ENCODE measurements around the gene SP5. TPM values are rescaled to one million over a fixed set of nuclear protein-coding genes. Genes with fewer than 3 reads are reported as not detected.
"Not testable (repeated sequence)": the region's sequence is repeated elsewhere in the genome, so short reads cannot be mapped to it uniquely, and the experiment has no call there.

The SP5 gene
- total RNA-seq, 1 donor from 2014 or later: not detected

DNA sequence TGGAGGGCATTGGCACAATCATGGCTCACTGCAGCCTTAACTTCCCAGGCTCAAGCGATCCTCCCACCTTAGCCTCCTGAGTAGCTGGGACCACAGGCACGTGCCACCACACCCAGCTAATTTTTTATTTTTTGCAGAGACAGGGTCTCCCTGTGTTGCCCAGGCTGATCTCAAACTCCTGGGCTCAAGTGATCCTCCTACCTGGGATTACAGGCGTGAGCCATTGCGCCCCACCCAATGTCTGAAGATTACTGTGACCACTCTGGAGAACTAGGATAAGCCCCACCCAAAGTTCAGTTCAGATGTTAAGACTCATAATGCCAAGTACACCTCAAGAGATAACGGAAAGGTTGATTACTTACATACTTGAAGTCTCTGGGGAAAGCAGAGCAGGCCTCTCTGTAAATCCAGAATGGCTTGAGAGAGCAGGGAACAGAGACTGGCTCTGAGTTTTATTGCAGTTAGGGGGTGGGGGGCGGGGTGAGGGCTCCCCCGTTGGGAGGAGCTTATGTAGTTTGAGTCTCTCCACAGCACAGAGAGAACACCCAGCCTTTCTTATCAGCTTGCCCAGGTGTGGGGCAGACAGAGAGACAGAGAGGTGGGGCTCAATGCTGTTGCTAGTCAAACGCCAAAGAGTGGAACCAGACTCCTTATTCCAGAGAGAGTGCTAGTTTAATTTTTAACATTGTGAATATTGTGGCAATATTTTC is 28.5 kb downstream of the SP5 start:
- DNase-seq (ENCODE audit: low read depth) (no peak), FAIRE-seq (no peak)
- TF ChIP-seq, protein P1, sequence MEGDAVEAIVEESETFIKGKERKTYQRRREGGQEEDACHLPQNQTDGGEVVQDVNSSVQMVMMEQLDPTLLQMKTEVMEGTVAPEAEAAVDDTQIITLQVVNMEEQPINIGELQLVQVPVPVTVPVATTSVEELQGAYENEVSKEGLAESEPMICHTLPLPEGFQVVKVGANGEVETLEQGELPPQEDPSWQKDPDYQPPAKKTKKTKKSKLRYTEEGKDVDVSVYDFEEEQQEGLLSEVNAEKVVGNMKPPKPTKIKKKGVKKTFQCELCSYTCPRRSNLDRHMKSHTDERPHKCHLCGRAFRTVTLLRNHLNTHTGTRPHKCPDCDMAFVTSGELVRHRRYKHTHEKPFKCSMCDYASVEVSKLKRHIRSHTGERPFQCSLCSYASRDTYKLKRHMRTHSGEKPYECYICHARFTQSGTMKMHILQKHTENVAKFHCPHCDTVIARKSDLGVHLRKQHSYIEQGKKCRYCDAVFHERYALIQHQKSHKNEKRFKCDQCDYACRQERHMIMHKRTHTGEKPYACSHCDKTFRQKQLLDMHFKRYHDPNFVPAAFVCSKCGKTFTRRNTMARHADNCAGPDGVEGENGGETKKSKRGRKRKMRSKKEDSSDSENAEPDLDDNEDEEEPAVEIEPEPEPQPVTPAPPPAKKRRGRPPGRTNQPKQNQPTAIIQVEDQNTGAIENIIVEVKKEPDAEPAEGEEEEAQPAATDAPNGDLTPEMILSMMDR (IDR thresholded peaks at IDR 0.05; ENCODE audit: insufficient read depth, low read length, severe bottlenecking): no peak

DNA sequence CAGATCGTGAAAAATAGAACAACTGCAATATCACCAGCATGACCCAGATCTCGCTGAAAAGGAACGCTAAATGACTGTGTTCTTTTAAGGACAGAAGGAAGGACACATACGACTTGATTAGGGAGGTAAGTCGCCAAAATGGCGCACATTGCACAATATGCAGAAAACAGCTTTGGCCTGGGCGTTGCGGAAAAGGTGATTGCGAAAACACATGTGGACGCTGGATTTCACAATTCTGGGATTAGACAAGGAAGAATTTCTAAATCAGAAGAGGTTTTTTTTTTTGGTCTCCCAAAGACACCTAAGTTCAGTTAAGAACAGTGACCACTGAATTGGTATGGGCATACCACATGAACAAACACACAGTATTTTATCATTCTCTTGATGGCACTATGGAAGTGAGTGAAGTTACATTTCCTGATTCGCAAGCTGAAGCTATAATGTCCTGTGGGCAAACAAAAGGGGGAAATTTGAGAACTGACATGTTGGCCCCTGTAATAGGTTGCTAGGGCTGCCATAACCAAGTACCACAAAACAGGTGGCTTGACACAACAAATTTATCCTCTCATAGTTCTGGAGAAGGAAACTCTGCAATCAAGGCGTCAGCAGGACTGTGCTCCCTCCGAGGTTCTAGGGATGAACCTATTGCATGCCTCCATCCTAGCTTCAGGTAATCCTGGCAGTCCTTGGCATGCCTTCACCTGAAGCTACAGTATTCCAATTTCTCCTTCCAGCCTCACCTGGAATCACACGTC is 29.3 kb downstream of the SP5 start:
- Histone ChIP-seq H3K4me3 (ENCODE audit: low read depth, low read length) (no peak overlapping the region), H3K27me3 (ENCODE audit: control insufficient read depth, insufficient read depth, low read length) (no peaks in the 10 kb centered on the region), H3K36me3 (ENCODE audit: control insufficient read depth, insufficient read depth, low read length) (no peaks in the 10 kb centered on the region)
- FAIRE-seq (no peak), DNase-seq (ENCODE audit: low read depth) (peak; percentile 34)
- TF ChIP-seq, protein P1 (IDR thresholded peaks at IDR 0.05; ENCODE audit: insufficient read depth, low read length, severe bottlenecking): no peak

More for the DNA sequence above, 28.5 kb downstream of the SP5 start:
- Histone ChIP-seq H3K27me3 (ENCODE audit: control insufficient read depth, insufficient read depth, low read length) (no peaks in the 10 kb centered on the region), H3K4me3 (ENCODE audit: low read depth, low read length) (no peak overlapping the region), H3K36me3 (ENCODE audit: control insufficient read depth, insufficient read depth, low read length) (no peaks in the 10 kb centered on the region)

DNA sequence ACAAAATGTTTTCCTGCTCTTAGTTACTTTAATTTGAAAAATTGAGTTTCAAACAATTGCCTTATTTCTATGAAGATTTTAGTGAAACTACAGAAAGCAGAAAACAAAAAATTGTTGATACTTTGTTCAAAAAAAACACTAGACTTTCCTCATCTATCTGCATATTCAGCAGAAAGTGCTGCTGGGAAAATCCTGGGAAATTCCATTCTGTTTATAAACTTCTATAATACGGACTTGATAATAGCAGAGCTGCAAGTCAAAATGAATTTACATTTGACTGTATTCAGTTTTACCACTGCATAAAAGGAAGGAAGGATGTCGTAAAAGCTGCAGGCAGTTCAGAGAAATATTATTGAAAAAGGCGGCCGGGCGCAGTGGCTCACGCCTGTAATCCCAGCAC is 30.2 kb downstream of the SP5 start:
- FAIRE-seq (no peak), DNase-seq (ENCODE audit: low read depth) (no peak)
- Histone ChIP-seq H3K27me3 (ENCODE audit: control insufficient read depth, insufficient read depth, low read length) (no peaks in the 10 kb centered on the region), H3K4me3 (ENCODE audit: low read depth, low read length) (no peak overlapping the region), H3K36me3 (ENCODE audit: control insufficient read depth, insufficient read depth, low read length) (no peaks in the 10 kb centered on the region)
- TF ChIP-seq, protein P1 (IDR thresholded peaks at IDR 0.05; ENCODE audit: insufficient read depth, low read length, severe bottlenecking): no peak

DNA sequence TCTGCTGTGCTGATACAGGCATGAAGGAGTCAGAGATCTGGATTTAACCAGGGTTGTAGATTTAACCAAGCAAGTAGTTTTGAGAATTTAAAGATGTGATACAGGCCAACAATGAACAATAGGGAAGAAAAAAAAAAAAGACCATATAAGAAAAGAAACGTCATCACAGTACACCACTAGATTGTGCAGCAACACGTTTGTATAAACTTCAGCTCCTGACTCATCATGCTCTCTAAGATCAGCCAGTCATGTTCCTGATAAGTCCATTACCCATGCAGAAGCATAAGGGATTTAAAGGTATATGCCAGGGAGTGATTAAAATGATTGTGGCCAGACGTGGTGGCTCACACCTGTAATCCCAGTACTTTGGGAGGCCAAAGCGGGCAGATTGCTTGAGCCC is 32.8 kb downstream of the SP5 start:
- FAIRE-seq (no peak), DNase-seq (ENCODE audit: low read depth) (peak; percentile 98)
- TF ChIP-seq, protein P1 (IDR thresholded peaks at IDR 0.05; ENCODE audit: insufficient read depth, low read length, severe bottlenecking): no peak
- H3K36me3 ChIP-seq (ENCODE audit: control insufficient read depth, insufficient read depth, low read length): no peaks in the 10 kb centered on the region
- no peak overlapping the region for H3K4me3 ChIP-seq (ENCODE audit: low read depth, low read length)
- H3K27me3 ChIP-seq (ENCODE audit: control insufficient read depth, insufficient read depth, low read length): no peaks in the 10 kb centered on the region

DNA sequence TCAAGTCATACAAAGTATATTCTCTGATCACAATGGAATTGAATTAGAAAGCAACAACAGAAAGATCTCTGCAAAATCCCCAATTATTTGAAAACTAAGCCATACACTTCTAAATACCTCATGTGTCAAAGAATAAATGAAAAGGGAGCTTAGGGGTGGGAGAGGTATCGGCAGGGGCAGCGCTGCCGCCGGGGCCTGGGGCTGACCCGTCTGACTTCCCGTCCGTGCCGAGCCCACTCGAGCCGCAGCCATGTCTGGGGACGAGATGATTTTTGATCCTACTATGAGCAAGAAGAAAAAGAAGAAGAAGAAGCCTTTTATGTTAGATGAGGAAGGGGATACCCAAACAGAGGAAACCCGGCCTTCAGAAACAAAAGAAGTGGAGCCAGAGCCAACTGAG is 36.4 kb downstream of the SP5 start:
- H3K36me3 ChIP-seq (ENCODE audit: control insufficient read depth, insufficient read depth, low read length); DNase-seq (ENCODE audit: low read depth); H3K4me3 ChIP-seq (ENCODE audit: low read depth, low read length); FAIRE-seq; H3K27me3 ChIP-seq (ENCODE audit: control insufficient read depth, insufficient read depth, low read length): not testable (repeated sequence)

DNA sequence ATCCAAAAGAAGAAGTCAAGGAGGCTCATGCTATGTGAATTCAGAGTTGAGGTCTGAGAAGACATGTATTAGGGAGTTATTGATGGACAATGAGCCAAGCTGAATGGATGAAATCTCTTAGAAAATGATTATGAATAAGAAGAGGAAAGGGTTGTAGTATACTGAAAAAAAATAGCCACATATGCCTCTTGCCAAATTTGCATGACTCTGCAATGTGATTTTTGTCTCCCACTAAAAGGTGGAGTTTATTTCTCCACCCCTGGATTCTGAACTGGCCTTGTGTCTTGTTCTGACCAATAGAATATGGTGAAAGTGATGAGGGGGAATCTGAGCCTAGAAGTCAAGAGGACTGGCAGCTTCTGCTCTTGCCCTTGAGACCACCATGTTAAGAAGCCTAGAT is 46.4 kb downstream of the SP5 start:
- FAIRE-seq: no peak
- no peaks in the 10 kb centered on the region for H3K36me3 ChIP-seq (ENCODE audit: control insufficient read depth, insufficient read depth, low read length)
- TF ChIP-seq, protein P1 (IDR thresholded peaks at IDR 0.05; ENCODE audit: insufficient read depth, low read length, severe bottlenecking): no peak

More for the DNA sequence above, 46.4 kb downstream of the SP5 start:
- DNase-seq (ENCODE audit: low read depth): no peak
- Histone ChIP-seq H3K4me3 (ENCODE audit: low read depth, low read length) (no peak overlapping the region), H3K27me3 (ENCODE audit: control insufficient read depth, insufficient read depth, low read length) (no peaks in the 10 kb centered on the region)

Measured in bronchial epithelial cell (primary cell).